ENCODE results near the gene PARD3.

PARD3 gene

DNA sequence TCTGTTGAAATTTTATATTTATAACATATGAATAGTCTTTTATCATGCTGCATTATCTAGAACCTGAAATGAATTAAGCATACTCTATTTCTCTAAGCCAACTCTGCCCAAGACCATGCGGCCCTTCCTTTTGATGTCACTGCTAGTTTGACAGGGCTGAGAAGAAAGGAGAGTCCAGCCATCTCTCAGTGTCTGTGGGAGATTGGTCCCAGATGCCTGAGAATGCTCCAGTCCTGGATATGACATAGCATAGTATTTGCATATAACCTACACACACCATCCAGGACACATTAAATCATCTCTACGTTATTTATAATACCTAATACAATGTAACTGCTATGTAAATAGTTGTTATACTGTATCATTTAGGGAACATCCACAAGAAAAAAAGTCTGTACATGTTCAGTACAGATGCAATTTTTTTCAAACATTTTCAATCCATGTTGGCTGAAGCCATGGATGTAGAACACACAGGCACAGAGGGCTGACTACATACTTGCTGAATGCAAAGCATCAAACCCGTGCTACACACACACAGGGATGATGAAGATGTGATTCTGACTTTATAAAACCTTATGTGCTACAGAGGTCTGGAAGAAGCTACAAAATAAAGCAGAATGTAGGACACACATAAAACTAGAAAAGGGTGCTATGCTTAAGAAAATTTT lies 315.4 kb downstream of the PARD3 start:
- no peak for DNase-seq (ENCODE audit: low read depth in 2 of 2)

DNA sequence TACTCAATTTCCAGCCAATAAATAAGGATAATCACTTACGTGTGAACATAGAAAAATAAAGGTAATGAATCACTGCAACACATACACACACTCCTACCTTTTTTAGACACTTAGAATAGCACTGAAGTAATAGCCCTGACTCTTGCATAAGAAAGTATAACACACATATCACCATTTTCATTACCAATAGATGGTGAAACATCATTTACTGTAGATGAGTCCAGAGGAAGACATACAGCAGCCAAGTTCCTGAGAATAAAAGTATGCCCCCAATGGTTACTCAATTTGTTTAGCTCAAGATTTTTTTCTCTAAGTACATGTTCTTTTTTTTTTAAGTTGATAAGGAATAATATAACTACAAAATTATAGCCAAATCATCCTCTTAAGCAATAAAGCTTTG lies 316.3 kb downstream of the PARD3 start:
- DNase-seq (ENCODE audit: low read depth in 2 of 2): no peak

DNA sequence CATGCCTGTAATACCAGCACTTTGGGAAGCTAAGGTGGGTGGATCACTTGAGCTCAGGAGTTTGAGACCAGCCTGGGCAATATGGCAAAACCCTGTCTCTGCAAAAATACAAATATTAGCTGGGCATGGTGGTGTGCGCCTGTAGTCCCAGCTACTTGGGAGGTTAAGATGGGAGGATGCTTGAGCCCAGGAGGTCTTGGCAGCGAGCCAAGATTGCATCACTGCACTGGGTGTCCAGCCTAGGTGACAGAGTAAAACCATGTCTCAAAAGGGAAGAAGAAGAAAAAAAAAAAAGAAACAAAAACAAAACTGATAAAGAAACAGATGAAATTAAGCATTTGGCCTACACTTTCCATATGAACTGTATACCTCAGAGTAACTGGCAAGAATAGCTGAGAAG lies 319.2 kb downstream of the PARD3 start:
- DNase-seq (ENCODE audit: low read depth in 2 of 2): no peak

DNA sequence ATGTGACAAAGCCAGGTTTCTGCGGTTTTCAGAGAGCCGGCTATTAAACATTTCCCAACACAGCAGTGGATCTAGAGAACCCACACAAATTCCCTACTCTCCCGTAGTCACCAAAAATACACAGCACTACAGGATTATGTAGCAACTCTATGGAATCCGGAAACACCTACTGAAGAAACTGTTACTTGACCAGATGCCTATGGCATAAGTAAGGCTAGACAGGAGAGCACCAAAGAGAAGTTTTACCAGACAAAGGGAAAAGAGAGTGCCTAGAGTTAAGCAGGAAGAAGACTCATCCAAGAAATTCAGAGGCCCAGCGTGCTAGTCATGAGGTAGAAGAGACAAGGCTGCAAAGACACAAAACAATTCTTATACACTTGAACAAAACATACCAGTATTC lies 321.1 kb downstream of the PARD3 start:
- DNase-seq (ENCODE audit: low read depth in 2 of 2): no peak

DNA sequence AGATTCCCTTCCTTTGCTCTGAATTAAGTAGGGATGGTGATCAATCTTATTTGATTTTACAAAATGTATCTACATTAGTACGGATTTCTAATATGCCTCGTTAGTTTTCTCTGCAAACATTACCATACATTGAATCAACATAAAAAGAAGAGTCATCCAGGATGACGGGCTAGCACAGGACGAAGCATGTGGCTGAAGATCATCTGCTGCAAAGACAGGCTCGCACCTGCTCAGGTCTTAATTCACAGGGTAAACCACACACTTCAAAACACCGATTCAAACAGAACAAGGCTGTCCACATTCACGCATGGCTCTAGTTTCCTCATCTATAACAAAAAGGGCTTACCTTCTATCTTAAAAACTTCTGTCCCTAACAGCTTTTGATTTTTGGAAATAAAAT lies 323.0 kb downstream of the PARD3 start:
- DNase-seq (ENCODE audit: low read depth in 2 of 2): no peak

DNA sequence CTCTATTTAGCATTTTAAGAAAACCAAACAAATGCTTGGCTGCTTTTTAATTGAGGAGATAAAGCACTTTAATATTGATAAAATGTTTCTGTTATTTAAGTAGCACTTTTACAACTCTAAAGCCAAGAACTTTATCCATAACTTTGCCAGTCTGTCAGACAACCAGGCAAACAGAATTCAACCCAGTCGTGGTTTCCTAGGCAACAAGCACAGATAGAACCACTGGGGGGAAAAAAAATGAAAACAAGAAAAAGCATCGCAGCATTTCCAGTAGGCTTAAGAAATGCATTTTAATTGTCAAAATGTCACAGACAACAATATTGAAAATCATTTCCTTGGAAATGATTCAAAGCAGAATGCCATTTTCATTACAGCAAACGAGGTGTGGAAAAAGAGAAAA lies 323.4 kb downstream of the PARD3 start:
- DNase-seq (ENCODE audit: low read depth in 2 of 2): no peak

DNA sequence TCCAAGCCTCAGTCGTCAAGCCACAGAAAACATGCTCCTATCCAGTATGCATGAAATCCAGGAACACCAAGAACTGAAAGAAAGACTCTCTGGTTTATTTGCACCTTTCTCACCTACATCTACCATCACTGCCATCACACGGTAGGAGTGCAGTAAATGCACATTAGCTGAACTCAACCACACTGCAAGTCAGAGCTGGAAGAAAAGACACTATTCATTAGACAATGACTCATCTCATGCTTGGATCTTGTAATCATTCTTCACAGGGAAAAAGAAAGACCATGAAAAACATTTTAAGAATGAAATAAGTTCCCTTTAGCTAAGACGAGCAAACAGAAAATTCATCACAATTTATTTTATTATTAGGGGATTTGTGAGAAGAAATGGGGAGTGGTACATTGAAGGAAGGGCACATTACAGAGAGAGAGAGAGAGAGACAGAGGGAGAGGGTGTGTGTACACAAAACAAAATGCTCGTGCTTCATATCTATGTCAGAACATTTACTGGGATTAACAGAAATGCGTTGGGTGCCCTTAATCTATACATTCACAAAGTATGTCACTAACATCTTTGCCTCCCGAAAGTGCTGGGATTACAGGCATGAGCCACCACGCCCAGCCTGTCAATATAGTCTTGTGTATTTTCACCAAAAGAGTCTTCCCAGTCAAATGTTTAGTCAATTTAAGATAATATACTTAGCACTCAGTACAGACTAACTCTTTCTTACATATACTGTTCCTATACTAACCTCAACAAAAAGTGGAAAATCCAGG lies 324.9 kb downstream of the PARD3 start:
- DNase-seq (ENCODE audit: low read depth in 2 of 2): no peak

DNA sequence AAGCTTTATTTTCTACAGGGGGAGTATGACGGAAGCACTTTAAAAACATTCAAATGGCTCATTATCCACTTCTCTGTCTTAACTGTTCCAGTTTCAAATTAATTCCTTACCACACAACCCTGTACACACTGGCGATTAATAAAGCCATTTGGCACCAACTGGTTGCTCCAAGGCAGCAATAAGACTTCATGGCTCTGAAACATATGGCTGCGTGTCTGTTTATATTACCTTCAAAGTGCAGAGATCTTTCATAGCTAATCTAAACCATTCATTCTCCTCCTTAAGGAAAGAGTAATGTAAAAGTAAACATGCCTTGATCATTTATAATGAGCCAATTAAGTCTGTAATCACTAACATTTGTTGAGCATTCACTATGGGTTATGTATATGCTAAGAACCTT lies 325.7 kb downstream of the PARD3 start:
- DNase-seq (ENCODE audit: low read depth in 2 of 2): no peak

DNA sequence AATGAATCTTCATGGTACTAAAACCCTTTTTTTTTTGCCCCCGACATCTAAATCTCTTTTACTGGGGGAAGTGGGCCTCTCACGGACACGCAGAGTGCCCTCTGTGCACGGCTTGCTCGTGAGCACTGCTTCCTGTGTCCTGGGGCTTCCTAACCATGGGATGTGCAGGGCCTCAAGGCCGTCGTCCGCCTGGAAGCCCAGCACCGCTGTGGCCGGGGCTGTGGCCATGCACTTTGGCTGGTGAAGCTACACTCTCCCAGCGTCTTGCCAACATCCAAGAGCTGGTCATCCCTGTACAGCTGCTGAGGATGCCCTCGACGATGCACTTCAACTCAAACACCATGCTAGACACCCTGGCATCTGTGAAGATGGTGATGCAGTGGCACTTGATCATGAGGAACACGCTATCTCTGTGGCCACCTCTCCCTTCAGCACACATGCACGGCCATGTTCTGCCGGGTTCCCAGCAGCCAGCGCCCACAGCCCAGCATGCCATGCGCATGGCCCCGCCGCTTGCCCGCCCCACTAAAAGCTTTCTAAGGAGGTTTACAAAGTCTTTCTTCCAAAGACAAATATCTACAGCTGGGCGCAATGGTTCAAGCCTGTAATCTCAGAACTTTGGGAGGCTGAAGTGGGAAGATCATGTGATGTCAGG lies 326.5 kb downstream of the PARD3 start:
- no peak for DNase-seq (ENCODE audit: low read depth in 2 of 2)

DNA sequence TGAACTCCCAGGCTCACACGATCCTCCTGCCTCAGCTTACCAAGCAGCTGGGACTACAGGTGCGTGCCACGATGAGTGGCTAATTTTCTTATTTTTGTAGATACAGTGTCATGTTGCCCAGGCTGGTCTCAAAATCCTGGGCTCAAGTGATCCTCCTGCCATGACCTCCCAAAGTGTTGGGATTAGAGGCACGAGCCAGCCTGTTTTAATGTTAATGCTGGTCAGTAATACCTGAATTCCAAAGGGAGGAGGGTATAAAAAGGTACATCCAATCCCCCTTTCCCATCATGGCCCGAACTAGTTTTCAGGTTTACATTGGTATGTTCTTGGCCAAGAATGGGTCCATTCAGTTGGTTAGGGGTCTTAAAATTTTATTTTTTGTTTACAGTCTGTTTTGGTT lies 329.1 kb downstream of the PARD3 start:
- no peak for DNase-seq (ENCODE audit: low read depth in 2 of 2)

DNA sequence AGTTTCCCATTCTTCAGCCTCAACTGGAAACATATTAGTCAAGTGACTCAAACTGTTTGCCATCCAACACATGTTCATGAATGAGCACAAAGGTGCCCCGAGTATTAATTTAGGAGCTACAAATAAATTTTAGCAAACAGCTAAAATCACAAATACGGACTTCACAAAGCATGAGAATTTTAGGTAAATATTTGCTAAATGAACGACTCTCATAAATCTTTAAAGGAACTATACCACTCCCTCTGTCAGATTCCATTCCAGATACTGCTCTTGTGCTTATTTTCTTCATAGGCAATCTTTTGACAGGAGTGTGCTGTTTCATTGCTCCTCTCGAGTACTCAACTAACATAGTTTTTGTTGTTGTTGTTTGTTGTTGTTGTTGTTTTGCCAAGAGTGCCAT lies 330.9 kb downstream of the PARD3 start:
- DNase-seq (ENCODE audit: low read depth in 2 of 2): no peak

DNA sequence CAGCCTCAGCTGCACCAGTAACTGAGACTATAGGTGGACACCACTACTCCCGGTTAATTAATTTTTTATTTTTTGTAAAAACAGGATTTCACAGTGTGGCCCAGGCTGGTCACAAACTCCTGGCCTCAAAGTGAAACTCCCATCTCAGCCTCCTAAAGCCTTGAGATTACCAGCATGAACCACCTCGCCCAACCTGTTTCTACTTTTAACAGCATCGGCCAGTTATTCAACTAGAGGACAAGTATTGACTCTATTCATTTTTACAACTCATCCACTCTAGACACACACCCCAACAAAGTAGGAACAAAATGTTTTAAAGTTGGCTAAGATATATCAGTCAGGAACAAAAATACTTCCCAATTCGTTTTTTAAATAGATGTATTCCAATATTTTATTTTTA lies 334.8 kb downstream of the PARD3 start:
- DNase-seq (ENCODE audit: low read depth in 2 of 2): no peak

DNA sequence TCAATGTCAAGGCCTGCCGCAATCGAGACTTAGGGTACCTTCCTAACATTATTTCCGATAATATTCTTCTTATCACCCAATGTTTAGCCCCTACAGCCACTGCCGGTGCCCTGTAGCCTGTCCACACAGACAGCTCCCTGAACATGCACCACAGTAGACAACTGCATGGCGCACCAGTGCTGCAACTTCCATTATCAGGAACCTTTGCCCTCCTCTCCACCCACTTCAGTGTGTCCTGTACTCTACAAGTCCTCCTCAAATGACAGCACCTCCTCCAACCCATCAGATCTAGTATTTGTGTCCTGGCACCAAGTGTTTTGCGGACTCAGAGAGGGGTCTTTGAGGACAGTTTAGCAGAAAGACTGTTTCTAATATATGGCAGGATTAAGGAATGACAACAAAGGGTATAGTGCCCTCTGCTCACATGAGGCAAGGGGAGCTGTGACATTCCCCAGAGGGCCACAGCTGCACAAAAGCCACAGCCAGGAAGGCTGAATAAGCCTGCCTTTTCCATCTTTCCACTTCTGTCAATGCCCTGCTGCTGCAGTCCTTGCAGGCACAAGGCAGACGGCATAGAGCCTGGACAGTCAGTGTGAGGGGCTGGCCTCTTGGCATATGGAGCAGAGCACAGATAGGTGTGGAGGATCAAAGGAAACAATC lies 335.4 kb downstream of the PARD3 start:
- DNase-seq (ENCODE audit: low read depth in 2 of 2): no peak

DNA sequence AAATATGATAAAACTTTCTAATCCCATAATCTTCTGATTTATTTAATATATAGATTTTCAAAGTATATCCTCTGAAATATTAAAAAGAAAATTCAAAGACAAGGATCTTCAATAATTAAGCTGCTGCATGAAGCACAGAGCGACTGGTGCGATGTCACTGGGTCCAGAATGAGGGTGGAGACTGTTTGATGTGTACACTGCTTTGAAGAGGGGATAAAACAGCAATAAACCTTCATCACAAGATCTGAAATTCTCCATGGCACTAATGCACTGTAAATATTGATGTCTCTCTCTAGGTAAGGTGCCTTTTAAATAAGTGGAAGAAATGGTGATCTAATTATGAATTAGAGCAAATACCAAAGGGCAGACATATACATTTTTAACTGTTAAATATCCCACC lies 337.8 kb downstream of the PARD3 start:
- no peak for DNase-seq (ENCODE audit: low read depth in 2 of 2)

DNA sequence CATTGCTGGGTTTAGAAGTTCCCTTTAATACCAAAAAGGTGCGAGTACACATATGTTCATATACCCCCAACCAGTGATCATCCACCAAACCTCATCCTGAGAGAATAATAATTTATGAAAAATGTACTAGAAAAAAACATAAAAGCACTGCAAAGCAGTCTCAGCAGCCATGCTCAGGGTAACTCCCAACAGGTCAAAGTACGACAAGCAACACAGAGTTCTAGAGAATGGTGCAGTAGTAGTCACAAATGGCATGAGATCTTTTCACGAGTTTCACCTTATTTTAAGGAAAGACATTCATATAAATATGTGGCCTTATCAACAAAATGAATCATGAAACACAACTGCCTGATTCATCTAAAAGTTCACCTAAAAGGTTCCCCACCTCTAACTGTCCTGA lies 338.5 kb downstream of the PARD3 start:
- no peak for DNase-seq (ENCODE audit: low read depth in 2 of 2)

DNA sequence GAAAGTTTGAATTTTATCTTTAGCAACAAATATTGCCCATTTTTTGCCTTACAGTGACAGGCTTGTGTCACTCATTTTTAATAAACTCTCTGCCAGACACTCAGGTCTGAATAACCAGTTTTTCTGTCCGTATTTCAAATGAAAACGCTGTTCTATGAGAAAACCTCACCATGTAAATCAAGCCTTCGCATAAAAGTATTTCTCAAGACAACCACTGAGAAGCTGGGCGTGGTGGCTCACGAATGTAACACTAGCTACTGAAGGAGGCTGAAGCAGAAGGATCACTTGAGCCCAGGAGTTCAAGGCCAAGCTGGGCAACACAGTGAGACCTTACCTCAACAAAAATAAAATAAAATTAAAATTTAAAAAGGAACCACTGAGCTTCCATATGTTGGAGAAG lies 339.3 kb downstream of the PARD3 start:
- DNase-seq (ENCODE audit: low read depth in 2 of 2): no peak

DNA sequence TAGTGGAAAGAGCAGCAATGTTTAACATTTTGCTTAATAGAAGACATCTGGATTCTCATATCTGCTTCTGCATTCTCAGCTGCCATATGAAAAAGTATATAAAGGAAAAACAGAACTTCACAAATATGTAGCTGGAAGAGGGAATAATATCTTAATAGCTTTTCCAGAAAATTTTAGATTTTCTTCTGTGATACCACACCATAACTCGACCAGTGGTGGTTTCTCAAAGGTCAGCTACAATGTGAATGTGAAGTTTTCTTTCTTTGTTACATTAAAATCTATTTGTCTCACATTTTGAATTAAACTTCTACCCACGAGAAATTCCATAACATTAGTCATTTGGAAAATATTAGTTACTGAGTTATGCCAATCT lies 339.8 kb downstream of the PARD3 start:
- no peak for DNase-seq (ENCODE audit: low read depth in 2 of 2)

DNA sequence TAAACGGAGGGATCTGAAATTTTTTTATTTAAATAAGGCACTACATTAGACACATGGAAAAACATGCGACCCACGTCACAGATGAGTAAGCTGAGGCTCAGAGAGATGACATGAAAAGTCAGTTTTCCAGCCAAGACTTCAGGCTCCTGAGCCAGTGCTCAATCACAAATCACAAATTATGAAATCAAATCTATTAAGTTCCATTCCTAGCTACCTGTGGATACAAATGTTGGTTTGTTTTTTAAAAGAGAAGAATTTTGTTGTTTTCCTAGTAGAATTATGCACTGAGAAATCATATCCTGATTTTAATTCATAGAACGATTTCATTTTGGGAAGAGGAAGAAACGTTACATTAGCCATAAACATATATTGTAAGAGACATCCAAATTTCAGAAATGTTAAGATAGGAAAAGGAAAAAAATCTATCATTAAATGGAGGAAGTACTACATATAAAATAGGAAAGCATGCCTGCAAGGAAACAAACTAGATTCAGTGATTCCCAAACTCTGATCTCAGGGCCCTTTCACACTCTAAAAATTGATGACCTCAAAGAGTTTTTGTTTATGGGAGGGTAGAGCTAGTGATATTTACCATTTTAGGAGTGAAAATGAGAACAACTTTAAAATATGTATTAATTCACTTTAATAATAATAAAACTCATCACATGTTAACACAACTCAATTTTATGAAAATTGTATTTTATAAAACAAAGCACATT lies 340.4 kb downstream of the PARD3 start:
- DNase-seq (ENCODE audit: low read depth in 2 of 2): no peak

DNA sequence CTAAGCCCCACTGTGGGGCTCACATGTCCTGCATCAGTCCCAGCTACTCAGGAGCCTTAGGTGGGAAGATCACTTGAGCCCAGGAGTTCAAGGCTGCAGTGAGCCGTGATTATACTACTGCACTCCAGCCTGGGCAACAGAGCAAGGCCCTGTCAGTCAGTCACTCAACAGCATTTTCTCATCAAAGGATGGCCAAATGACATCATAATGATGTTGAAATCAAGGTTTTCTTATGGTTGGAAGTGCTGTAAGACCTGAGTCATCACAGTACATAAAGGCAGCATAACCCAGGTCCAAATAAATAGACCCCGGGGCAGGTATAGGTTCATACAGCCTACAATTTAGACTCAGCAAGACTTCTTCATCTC lies 341.1 kb downstream of the PARD3 start:
- no peak for DNase-seq (ENCODE audit: low read depth in 2 of 2)

DNA sequence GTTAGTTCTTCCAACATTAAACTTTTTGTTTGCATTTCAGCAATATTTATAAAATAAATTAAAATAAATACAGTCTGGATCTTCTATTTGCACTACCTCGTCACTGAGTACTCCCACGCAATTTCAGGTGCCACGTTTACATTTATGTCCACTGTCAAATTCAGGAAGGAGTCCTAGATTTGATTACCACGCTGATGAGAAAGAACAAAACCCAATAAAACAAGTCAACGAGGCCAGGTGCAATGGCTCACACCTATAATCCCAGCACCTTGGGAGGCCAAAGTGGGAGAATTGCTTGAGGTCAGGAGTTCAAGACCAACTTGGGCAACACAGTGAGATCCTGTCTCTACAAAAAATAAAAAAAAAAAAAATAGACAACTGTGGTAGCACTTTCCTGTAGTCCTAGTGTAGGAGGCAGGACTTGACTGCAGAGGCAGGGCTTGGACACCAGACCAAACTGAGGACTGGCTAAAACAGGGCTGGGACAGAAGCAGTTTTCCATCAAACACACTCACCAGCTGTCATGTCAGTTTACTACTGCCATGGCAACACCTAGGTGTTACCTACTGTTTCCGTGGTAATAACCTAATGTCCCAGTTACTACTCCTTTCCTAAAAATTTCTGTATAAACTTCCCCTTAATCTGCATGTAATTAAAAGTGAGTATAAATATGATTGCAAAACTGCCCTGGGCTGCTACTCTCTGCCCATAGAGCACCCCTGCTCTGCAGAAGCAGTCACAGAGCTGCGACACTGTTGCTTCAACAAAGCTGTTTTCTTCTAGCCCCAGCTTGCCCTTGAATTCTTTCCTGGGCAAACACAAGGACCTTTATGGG lies 341.7 kb downstream of the PARD3 start:
- DNase-seq (ENCODE audit: low read depth in 2 of 2): no peak

DNA sequence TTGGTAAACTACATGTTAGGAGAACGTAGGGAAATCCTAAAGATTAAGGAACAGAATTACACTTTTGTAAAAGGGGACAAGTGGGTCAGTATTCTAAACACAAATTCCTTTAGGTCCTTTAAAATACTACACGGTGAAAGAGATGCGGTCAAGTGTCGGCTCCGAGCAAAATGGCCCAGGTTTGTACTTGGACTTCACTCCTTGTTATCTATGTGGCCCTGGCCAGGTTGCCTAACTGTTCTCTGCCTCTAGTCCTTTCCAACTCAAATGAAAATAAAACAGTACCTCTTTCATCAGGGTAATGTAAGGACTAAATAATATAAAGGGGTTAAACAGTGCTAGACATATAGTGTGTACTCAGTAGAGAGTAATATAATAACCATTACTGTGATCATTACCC lies 344.8 kb downstream of the PARD3 start:
- DNase-seq (ENCODE audit: low read depth in 2 of 2): no peak
